ENCODE results near the gene GADD45B.

- TF ChIP-seq CTCF (IDR thresholded peaks at IDR 0.05) = no peak
- TF ChIP-seq POLR2A (IDR thresholded peaks at IDR 0.05) = no peak
- TF ChIP-seq POLR2AphosphoS5 (IDR thresholded peaks at IDR 0.05) = peak in 1 of 2 donors; percentile 20
These were observed 24.9 kb downstream of the GADD45B start for GRCh38 chr19:2500841-2501261.
